Subcutaneous preadipocyte (primary cell): ENCODE measurements around the gene RRP7A. TPM values are rescaled to one million over a fixed set of nuclear protein-coding genes. Genes with fewer than 3 reads are reported as not detected.

ENCODE experiments used
- small RNA-seq: library from RNA; depleted of rRNA; stranded (forward); fragments of <200 nt; gene quantifications from one replicate; pipeline ENCODE3, GENCODE V24; 2012
- total RNA-seq: library from RNA; depleted of rRNA; stranded (reverse); fragments of >200 nt; gene quantifications from 2 replicates; pipeline ENCODE4 v1.2.3, GENCODE V29; 2012

RRP7A gene
- total RNA-seq: 28.7 and 58.6 TPM in 2 replicates

GRCh38 chr22:42519525-42520401 is at the start of gene RRP7A:
RRP7A (minus strand) TSS chr22:42519796; CDS start chr22:42519786, 10 bp downstream.

GRCh38 chr22:42553475-42554361 is 34.1 kb upstream of the RRP7A start, which contains the start of gene SERHL2:
SERHL2 (plus strand) TSS chr22:42553956; CDS start chr22:42554021, 65 bp downstream.

Small RNA genes lying within 50 kb of the gene (small RNA-seq; reads per million reads assigned to genes)
- not detected for gene RN7SKP80
- gene RNU6-513P: not detected

Other genes with a start within 250 kb of the RRP7A start
- gene TCF20, start 249.1 kb downstream of the RRP7A start, total RNA-seq: 20.6 and 39.1 TPM in 2 replicates
- not detected in 2 replicates for gene NFAM1, start 87.4 kb downstream of the RRP7A start, total RNA-seq
- gene SERHL2, start 34.2 kb upstream of the RRP7A start, total RNA-seq: 4.5 and 5.1 TPM in 2 replicates
- gene POLDIP3, start 95.1 kb upstream of the RRP7A start, total RNA-seq: 21.7 and 23.9 TPM in 2 replicates
- gene ATP5MGL, start 120.8 kb upstream of the RRP7A start, total RNA-seq: 1.1 and 1.4 TPM in 2 replicates
- 70.6 and 97.4 TPM in 2 replicates for gene CYB5R3, start 129.6 kb upstream of the RRP7A start, total RNA-seq
- gene A4GALT, start 201.1 kb upstream of the RRP7A start, total RNA-seq: 31.5 and 41.2 TPM in 2 replicates